T-helper 1 cell treated with Interleukin-12 subunit alpha and Interleukin-12 subunit beta and Interleukin-4 antibody, amounts not matched to agents 30 ng/mL and 1 ng/mL, for 36 hours (primary cell): ENCODE measurements around the gene GPC5. TPM values are rescaled to one million over a fixed set of nuclear protein-coding genes. Genes with fewer than 3 reads are reported as not detected.

Experiments
- intact Hi-C: fragments of 100-400 bp; cut with micrococcal nuclease; formaldehyde crosslinking; loops from one replicate; pipeline ENCODE4 v1.15.1; 2024
- total RNA-seq: library from RNA; stranded (reverse); gene quantifications from 2 replicates; pipeline ENCODE4 v1.2.3, GENCODE V29; 2022

GPC5 gene
- total RNA-seq, 1 donor from 2014 or later: 0.22 TPM

DNA sequence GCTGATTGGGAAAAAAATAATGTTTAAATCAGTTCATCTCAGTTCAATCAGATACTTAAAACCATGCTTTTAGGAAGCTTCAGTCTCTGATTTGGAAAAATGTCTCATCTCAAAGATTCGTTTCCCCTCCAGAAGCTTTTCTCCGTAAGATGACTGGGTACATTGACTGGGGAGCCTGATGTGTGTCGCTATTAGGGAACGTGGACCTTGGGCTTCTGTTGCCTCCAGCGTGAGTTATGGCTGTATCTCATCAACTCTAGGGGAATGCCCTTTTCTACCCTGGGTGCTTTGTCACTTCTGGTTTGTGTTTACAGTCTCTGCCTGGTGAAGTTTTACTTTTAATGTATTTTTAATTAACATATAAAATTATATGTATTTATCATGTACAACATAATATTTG is 1192.7 kb downstream of the GPC5 start:
- intact Hi-C loops: no loop called here

DNA sequence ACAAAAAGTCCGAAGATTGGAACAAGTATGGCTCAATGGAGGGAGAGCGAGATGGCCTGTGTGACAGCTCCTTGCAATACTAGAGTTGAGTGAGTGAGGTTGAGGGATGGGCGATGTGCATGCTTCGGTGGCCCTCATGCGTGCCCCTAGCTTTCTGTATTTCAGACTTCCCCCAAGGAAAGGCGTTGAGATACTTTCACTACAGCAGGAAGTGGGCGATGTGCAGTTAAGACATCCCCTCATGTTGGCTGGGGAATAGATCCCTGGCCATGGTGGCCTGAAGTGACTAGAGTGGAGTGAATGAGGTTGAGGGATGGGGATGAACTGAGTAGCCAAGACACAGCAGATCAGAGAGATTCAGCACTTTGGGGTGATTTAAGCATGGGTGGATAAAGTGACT is 1194.3 kb downstream of the GPC5 start:
- intact Hi-C loops: no loop called here

- intact Hi-C loops: no loop called here
Observed at GRCh38 chr13:92602560-92602959, 1204.1 kb downstream of the GPC5 start.

DNA sequence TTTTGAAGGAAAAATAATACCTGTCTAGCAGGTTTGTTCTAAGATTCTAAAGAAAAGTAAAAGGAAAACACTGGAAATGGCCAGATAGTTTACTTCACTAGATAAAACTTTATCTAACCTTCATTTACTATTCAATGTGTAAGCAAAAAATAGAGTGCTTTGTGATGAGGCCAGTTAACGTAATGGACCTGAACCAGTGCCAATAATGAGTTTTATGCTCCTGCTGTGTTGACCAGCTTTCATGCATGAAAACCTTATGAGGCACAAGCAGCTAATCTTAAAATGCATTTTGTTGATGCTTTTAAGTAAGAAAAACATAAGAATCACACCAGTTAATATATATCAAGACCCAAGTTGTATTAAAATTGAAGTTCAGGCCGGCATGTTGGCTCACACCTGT is 1211.0 kb downstream of the GPC5 start:
- intact Hi-C loops: no loop called here

DNA sequence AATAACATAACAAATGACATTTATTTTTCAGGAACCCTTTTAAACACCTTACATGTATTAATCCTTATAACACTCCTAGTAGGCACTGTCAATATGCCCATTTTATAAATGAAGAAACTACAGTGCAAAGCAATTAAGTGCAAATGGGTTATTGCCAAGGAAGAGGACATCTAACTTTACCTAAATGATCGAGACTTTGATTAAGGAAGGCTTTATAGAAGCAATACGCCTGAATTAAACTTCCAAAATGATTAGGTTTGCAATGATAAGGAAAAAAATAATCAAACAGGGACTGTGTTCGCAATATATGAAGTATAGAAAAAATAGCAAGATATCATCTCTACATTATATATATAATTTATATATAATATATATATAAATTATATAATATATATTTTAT is 1214.5 kb downstream of the GPC5 start:
- intact Hi-C loops: no loop called here

DNA sequence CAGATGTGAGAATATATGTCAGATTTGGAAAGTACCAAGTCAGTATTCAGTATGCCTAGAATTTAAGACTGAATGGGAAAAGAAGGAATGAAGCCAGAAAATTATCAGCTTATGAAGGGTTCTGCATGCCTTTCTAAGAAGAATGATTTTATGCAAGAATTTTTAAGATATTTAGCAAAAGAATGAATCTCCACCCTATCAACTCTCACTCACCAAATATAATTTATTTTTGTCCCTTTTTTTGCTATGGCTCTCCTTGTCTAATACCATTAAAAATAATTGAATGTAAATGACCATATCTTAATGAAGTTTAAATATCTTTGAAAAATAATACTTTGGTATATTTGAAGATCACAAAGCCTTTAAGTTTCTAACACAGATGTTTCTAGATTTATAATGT is 1215.5 kb downstream of the GPC5 start:
- intact Hi-C loops: no loop called here

DNA sequence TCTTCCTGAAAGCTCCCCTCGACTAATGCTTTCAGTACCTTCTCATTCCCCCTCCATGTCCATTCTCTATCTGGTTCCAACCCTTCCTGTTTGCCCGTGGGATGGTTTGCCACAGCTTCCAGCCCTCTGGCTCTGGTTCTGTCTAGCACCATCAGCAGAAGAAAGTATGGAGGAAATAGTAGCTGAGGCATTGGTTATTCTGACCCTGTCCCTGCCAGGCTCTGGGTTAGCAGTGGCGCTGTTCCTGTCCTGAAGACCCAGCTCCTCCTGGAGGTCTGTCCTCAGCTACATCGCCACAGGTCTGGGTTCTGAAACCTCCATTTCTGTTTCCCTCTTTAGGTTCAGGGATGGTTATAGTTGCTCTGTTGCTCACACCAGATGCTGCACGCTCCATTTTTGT is 1223.6 kb downstream of the GPC5 start:
- intact Hi-C loops: no loop called here

GRCh38 chr13:92622905-92623304 is 1224.5 kb downstream of the GPC5 start:
- intact Hi-C loops: no loop called here

GRCh38 chr13:92626274-92626673 is 1227.9 kb downstream of the GPC5 start:
- intact Hi-C loops: no loop called here

GRCh38 chr13:92640936-92641335 is 1242.5 kb downstream of the GPC5 start:
- intact Hi-C loops: no loop called here

DNA sequence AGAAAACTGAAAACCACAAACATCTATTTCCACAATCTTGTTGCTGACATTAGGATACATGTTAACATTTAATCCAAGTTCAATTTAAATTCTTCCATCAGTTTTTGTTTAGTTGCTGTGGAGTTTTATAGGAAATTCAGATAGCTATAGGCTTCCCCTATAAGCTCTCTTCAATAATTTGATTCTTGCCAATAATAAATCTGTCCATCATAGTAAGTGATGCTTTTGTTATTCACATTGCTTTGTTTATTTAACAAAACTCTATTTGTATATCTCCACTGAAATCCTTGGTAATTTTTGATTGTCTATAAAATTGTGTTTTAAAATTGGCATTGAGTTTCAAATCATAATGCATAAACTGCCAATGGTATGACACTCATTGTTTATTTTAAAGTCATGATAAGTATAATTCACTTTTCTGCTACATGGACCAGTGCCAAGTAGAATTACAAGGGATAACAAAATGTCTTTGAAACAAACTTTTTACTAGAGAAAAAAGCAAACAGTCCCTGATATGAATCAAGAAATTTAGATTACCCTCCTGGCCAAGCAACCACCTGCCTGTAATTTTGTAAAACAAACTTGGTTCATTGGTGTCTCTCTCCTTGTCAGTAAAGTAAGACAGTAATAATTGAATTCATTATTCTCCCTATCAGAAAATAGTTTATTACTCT is 1250.9 kb downstream of the GPC5 start:
- intact Hi-C loops: no loop called here

DNA sequence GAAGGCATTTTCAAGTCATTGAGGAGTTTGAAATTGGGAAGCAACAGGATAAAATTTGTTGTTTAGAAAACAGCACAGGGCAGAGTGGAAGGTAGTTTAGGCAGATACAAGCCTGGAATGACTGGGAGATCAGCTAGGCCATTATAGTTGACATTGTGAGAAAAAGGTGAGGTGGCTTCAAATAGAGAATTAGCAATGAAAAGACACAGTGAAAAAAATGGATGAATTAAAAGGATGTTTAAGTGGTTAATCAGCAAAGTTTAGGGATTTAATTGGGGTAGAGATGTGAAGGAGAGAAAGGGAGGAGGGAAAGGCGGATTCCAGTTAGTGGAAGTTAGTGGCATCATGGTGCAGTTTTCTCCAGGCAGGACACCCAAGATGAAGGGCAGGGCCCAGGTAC is 1257.7 kb downstream of the GPC5 start:
- intact Hi-C loops: no loop called here

GRCh38 chr13:92656648-92657047 is 1258.2 kb downstream of the GPC5 start:
- intact Hi-C loops: no loop called here

DNA sequence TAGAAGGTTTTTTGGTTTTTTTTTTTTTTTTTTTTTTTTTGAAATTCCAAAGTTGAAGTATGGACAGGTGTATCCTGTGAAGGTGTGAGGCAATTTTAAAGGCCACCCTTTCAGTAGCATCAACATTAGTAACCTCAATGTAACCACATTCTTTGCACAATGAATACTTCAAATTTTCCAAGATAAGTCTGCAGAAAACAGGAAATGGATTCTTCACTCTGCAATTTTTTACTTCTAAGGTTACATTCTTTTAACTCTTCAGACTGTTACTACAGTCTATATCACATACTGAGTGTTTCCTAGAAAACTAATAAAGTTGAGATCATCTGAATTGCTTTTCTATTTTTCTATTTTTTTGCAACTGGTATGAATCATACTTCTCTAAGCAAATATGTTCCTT is 1259.1 kb downstream of the GPC5 start:
- intact Hi-C loops: no loop called here

DNA sequence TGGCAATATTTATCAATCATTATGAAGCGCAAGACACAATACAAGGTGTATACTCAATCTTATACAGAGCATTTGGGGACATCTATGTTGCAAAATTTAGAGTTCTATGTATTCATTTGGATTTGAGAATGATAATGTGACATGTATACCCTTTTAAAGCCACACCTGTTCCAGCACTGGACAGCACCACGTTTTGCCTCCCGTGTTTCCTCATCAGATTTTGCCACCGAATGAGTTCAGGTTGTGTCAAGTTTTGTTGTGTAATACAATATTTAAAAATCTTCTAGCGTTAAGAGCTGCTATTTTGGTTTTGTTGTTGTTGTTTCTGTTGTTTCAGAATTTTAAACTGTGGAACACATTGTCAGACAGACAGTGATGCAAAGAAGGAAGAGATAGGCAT is 1259.9 kb downstream of the GPC5 start:
- intact Hi-C loops: no loop called here

- intact Hi-C loops: no loop called here
Observed at GRCh38 chr13:92661406-92661805, 1263.0 kb downstream of the GPC5 start.

DNA sequence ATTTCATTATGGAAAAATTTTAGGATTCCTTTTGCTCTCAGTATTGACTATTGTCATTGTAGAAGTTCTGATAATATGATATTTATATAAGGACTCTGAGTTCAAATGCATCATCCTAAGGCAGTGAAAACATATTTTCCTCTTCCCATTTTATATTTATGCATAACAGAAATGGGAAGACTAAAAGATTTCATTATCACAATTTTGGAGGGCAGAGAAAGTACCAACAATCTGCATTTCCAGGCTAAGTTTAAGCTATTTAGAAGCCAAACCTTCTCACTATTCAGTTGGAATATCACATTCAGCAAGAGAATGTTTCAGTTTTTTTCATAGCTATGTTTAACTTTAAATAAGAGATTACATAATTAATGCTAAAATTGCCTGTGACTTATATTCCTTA is 1269.7 kb downstream of the GPC5 start:
- intact Hi-C loops: no loop called here

DNA sequence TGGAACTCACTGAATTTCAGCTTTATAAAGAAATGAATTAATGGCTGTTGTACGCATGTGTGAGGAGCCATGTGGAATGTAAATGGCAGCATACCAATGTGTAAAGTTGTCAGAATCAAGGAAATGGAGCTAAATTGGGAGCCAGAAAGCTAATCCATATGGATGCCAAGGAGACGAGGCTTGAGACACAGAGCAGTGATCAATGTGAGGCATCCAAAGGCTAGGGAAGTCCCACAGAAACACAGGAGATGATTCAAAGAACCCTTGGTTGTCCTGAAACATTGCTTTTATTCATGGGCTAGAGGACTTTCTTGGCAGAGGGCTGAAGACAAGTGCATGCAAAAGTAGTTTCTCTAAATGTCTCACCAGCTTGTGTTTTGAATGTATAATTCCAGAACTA is 1271.7 kb downstream of the GPC5 start:
- intact Hi-C loops: no loop called here

GRCh38 chr13:92671821-92672220 is 1273.4 kb downstream of the GPC5 start:
- intact Hi-C loops: no loop called here

DNA sequence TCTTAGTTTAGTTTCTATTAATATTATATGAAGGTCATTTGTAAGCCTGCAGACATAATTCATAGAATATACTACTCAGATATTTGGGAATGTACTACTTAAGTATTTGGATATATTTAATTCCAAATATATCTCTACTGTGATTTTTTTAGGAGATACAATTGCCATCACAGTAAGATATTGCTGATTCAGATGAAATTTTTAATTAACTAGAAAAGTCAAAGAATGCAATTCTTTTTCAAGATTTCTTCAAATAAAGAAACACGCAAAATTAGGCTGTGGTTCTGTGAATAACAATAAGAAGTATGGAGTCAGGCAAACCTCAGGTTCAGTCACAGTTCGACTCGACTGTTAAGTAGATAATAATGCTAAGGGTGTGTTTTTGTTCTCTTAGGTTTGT is 1277.8 kb downstream of the GPC5 start:
- intact Hi-C loops: no loop called here

DNA sequence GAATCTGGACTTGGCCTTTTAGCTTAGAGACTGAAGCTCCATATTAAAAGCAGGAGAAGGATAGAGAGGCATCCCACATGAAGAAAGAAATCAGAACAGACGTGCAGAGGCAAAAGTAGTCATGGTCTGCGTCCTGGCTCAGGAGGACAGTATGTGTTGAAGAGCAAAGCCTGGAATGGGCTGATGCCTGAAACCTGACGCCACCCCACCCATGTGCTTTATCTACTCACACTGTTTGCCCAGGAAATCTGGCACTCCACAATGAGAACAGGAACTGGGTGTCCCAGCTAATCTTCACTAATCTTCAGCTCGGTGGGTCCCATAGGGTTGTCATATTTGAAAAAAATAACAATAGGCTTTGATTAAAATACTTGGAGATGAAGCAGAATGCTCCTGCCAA is 1279.2 kb downstream of the GPC5 start:
- intact Hi-C loops: no loop called here

- intact Hi-C loops: no loop called here
Observed at GRCh38 chr13:92679602-92680001, 1281.2 kb downstream of the GPC5 start.

GRCh38 chr13:92681239-92681638 is 1282.8 kb downstream of the GPC5 start:
- intact Hi-C loops: no loop called here
